Measurements from ENCODE around the gene ASS1.

DNA sequence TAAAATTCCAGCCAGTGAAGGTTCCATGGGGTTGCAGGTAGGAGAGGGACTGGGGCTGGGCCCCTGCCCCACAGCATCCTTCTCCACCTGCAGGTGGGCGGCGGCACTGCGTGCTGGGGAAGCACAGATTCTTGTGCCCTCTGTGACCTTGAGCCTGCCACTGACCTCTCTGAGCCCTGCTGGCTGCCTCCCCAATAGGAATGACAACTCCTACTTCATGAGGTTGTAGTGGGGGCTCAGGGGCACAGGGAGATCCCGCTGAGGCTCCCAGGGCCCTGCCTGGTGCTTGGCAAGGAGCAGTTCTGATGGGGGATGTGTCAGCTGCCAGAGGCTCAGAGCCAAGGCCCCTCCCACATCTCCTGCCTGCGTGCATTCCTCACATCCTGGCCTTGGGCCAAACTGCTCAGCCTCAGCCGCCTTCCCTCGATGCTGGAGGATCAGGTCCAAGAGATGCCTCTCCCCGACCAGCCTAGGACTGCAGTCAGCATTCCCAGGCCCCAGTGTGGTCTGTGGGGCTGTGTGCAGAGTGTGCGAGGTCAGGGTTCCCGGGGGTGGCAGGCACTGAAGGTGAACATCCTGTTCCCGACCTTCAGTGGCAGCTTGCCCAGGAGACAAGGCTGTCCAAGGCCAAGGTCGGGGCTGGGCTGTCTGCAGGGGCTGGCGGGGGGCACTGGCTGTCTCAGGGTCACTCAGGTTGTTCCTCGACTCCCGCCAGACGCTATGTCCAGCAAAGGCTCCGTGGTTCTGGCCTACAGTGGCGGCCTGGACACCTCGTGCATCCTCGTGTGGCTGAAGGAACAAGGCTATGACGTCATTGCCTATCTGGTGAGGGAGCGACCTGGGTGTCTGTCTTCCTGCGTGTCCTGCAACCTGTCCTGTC, 7.0 kb downstream of the ASS1 start:
- TF ChIP-seq CTCF (IDR thresholded peaks at IDR 0.05) (peak; percentile 56), EZH2 (IDR thresholded peaks at IDR 0.05) (no peak), EZH2phosphoT487 (IDR thresholded peaks at IDR 0.05) (no peak)

Measured in neural progenitor cell (in vitro differentiated cells).